ENCODE results near the gene DLG2.
"Not testable (repeated sequence)": the region's sequence is repeated elsewhere in the genome, so short reads cannot be mapped to it uniquely, and the experiment has no call there.

DLG2 gene

GRCh38 chr11:85627332-85627997, at the start of gene DLG2:
DLG2 (minus strand) TSS chr11:85627344.
- no peak for TF ChIP-seq EZH2phosphoT487 (IDR thresholded peaks at IDR 0.05; ENCODE audit: low read depth)
- no peak for TF ChIP-seq CTCF (IDR thresholded peaks at IDR 0.05; ENCODE audit: low read depth, low read length)
- Histone ChIP-seq H3K4me2 (ENCODE audit: low read length) (peak within 1 kb of the TSS; percentile 98), H3K4me3 (ENCODE audit: low read length) (peak within 1 kb of the TSS; percentile 87), H4K20me1 (ENCODE audit: insufficient read depth, low read length) (no peaks in the 10 kb centered on the region), H3K27ac (ENCODE audit: low read length) (peak within 1 kb of the TSS; percentile 57), H3K9ac (ENCODE audit: low read length) (peak within 1 kb of the TSS; percentile 86), H3K79me2 (ENCODE audit: low read length) (peaks cover 38% of the 10 kb centered on the region), H3K36me3 (replicated peaks; ENCODE audit: low read depth, low read length) (peaks cover 15% of the 10 kb centered on the region), H3K4me1 (ENCODE audit: low read length) (peaks cover 21% of the 10 kb centered on the region), H2AFZ (ENCODE audit: low read depth, low read length) (peak within 1 kb of the TSS; percentile 97), H3K9me3 (ENCODE audit: insufficient read depth, low read length) (no peaks in the 10 kb centered on the region), H3K27me3 (ENCODE audit: low read depth, low read length) (no peaks in the 10 kb centered on the region)

- H4K20me1 ChIP-seq (ENCODE audit: insufficient read depth, low read length): no peaks in the 10 kb centered on the region
- TF ChIP-seq CTCF (IDR thresholded peaks at IDR 0.05; ENCODE audit: low read depth, low read length) (no peak), EZH2phosphoT487 (IDR thresholded peaks at IDR 0.05; ENCODE audit: low read depth) (no peak)
- H3K4me2 ChIP-seq (ENCODE audit: low read length): no peak overlapping the region
- H3K36me3 ChIP-seq (replicated peaks; ENCODE audit: low read depth, low read length): no peaks in the 10 kb centered on the region
- no peaks in the 10 kb centered on the region for H3K4me1 ChIP-seq (ENCODE audit: low read length)
- no peak overlapping the region for H3K9ac ChIP-seq (ENCODE audit: low read length)
- H3K9me3 ChIP-seq (ENCODE audit: insufficient read depth, low read length): no peaks in the 10 kb centered on the region
- no peaks in the 10 kb centered on the region for H3K79me2 ChIP-seq (ENCODE audit: low read length)
- no peak overlapping the region for H2AFZ ChIP-seq (ENCODE audit: low read depth, low read length)
- H3K4me3 ChIP-seq (ENCODE audit: low read length): no peak overlapping the region
- no peak overlapping the region for H3K27ac ChIP-seq (ENCODE audit: low read length)
- no peaks in the 10 kb centered on the region for H3K27me3 ChIP-seq (ENCODE audit: low read depth, low read length)
Observed at GRCh38 chr11:85673393-85673792, 46.2 kb upstream of the DLG2 start.

GRCh38 chr11:85672105-85672902, 45.2 kb upstream of the DLG2 start:
- Histone ChIP-seq H3K4me1 (ENCODE audit: low read length) (no peaks in the 10 kb centered on the region), H4K20me1 (ENCODE audit: insufficient read depth, low read length) (no peaks in the 10 kb centered on the region), H3K79me2 (ENCODE audit: low read length) (no peaks in the 10 kb centered on the region), H3K4me3 (ENCODE audit: low read length) (no peak overlapping the region), H3K9ac (ENCODE audit: low read length) (no peak overlapping the region), H3K36me3 (replicated peaks; ENCODE audit: low read depth, low read length) (no peaks in the 10 kb centered on the region), H3K4me2 (ENCODE audit: low read length) (no peak overlapping the region), H3K9me3 (ENCODE audit: insufficient read depth, low read length) (no peaks in the 10 kb centered on the region), H3K27me3 (ENCODE audit: low read depth, low read length) (no peaks in the 10 kb centered on the region), H2AFZ (ENCODE audit: low read depth, low read length) (no peak overlapping the region), H3K27ac (ENCODE audit: low read length) (no peak overlapping the region)
- TF ChIP-seq EZH2phosphoT487 (IDR thresholded peaks at IDR 0.05; ENCODE audit: low read depth): no peak
- TF ChIP-seq CTCF (IDR thresholded peaks at IDR 0.05; ENCODE audit: low read depth, low read length): no peak

- H3K79me2 ChIP-seq (ENCODE audit: low read length); H3K4me3 ChIP-seq (ENCODE audit: low read length); H3K9ac ChIP-seq (ENCODE audit: low read length); H3K27me3 ChIP-seq (ENCODE audit: low read depth, low read length); H3K9me3 ChIP-seq (ENCODE audit: insufficient read depth, low read length); H3K4me1 ChIP-seq (ENCODE audit: low read length); H3K4me2 ChIP-seq (ENCODE audit: low read length); H3K27ac ChIP-seq (ENCODE audit: low read length); H4K20me1 ChIP-seq (ENCODE audit: insufficient read depth, low read length); H3K36me3 ChIP-seq (replicated peaks; ENCODE audit: low read depth, low read length); H2AFZ ChIP-seq (ENCODE audit: low read depth, low read length): not testable (repeated sequence)
Observed at GRCh38 chr11:85670949-85671663, 44.0 kb upstream of the DLG2 start.
